HG03135 (cell line): Measurements from ENCODE around the gene NUDC.
"Not testable (repeated sequence)": the region's sequence is repeated elsewhere in the genome, so short reads cannot be mapped to it uniquely, and the experiment has no call there.

Experiments used
- ATAC-seq: cut with Tn5 transposase; IDR thresholded peaks from one replicate; pipeline ENCODE4 v1.9.1; 2021; ENCODE audit warnings: mild to moderate bottlenecking, moderate library complexity; ENCODE audit not compliant: unreplicated experiment

NUDC gene

DNA sequence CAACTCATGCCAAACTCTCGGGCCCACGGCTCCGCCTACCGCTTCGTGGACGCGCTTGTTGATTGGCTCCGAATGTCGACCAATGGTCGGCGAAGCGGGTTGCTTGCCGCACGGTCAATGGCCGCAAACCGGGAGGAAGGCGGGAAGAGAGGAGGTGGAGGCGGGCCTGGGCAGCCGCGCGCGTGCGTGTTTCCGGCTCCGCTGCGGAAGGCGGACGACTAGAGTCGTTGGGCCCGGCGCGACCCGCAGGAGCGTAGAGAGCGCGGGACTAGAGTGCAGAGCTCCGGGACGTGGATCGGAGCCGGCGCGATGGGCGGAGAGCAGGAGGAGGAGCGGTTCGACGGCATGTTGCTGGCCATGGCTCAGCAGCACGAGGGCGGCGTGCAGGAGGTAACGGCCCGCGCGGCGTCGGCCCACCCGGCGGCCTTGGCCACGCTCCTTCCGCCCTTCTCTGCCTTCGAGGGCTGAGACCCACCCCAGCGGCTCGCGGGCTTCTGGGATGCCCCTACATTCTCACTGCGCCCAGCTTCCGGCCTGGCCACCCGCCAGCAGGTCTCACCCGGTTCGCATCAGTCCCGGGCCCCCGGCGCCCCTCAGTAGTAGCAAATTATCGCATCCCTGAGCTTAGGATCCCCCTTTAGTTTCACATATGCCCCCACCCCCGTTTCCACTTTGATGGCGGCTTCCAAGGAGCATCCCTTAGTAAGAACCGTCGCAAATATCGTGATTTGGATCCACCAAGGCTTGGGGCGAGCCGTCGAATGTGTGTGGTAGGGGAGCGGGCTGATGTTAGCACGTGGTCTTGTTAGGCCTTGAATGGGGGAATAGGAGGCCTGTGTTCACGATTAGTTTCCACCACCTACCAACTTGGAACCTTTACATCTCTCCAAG, at the start of gene NUDC:
TSS of gene NUDC (plus strand) at position 204 of the 891 bp plus-strand sequence. CDS start at position 310, 106 bp downstream.
- peak; percentile 95 for ATAC-seq

DNA sequence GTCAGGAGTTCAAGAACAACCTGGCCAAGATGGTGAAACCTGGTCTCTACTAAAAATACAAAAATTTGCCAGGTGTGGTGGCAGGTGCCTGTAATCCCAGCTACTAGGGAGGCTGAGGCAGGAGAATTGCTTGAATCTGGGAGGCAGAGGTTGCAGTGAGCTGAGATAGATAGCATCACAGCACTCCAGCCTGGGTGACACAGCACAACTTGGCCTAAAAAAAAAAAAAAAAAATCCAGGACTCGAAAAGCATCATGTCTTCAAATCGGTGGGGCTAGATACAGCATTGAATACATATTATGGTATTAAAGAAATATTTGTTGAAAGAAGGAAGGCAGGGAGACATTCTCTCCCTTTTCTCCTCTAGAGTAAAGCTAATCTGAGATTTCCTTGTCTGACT, 48.4 kb upstream of the NUDC start:
- not testable (repeated sequence) for ATAC-seq

DNA sequence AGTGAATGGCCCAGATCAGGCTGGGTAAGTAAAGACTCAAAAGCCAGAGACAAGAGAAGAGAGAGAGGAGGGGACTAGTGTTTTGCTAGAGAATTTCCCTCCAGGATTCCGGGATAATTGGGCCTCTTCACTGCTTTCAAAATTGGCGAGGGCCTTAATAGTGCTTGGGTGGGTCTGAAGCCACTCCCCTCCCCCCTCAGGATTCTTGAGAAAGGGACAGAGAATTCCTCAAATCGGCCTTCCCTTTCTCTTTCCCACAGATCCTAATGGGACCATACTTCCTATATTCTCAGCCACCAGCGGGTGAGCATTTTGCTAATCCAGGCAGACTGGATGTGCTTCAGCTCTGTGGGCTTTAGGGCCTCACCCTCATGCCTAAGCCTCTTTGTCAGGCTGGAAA, 46.6 kb upstream of the NUDC start:
- no peak for ATAC-seq

DNA sequence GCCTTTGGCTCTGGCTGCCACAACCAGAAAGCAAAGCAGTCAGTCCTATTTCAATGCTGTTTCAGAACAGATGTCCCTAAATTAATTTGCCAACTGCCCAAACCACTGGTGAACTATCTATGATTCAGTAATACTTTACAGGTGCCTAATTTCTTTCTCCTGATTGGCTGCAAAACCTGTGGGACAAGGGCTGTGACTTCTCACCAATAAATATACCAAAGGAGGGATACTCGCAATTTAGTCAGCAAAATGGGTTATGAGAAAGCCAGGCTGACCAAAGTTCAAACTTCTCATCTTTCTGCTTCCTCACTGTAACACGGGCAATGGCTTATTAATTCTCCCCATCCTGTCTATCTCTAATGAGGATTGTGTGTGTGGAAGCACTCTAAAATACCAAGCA, 44.2 kb upstream of the NUDC start:
- no peak for ATAC-seq

DNA sequence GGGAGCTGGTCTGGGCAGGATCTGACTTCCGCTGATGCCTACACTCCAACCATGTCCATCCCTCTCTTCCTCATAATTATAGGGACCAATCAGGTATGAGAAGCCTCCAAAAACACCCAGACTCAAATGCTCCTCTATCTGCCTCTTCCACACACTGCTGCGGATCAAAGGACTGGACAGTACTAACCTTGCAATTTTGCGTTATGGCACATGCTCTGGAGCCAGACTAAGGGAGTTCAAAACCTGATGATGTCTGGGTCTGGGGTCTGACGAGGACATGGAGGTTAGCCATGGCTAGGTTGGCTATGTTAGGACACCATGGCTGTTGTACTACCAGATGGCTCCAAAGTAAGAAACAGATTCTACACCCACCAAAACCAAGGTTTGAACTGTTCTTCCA, 41.8 kb upstream of the NUDC start:
- no peak for ATAC-seq

DNA sequence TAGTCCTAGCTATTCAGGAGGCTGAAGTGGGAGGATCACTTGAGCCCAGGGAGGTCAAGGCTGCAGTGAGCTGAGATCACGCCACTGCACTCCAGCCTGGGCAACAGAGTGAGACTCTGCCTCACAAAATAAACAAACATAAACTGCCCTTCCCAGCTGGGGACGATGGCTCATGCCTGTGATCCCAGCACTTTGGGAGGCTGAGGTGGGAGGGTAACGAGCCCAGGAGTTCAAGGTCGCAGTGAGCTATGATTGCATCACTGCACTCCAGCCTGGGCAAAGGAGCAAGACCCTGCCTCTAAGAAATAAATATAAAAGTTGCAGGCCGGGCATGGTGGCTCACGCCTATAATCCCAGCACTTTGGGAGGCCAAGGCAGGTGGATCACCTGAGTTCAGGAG, 39.9 kb upstream of the NUDC start:
- not testable (repeated sequence) for ATAC-seq

DNA sequence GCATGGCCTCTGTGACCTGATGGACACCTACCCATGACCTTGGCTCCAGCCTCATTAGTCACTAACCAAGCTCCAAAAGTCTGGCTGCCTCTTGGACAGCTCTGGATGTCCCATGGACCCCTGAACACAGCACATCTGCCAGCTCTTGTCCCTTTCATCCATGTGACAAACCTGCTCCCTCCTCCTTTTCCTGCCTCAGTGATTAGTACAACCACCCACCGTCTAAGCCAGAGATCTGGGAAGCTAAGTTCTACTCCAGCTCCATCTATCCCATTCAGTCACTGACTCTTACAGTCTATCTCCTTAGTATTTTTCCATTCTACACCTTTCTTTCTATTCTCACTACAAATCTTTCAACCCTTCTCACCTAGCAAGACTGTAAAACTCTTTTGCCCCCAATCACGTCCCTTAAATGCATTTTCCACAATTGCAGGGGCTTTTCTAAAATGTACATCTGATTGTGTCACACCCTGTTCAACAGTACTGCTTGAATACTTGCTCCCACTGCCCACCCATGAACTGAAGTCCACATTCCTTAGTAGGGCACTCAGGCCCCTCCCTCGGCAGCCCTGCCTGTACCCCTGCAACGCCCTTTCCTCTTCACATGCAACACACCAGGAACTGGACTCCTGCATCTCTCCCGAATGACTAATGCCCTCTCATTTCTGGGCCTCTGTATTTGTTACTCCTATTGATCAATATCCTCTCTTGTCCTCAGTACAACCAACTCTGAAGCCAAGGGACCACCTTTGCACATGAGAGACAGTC, 38.7 kb upstream of the NUDC start:
- no peak for ATAC-seq

DNA sequence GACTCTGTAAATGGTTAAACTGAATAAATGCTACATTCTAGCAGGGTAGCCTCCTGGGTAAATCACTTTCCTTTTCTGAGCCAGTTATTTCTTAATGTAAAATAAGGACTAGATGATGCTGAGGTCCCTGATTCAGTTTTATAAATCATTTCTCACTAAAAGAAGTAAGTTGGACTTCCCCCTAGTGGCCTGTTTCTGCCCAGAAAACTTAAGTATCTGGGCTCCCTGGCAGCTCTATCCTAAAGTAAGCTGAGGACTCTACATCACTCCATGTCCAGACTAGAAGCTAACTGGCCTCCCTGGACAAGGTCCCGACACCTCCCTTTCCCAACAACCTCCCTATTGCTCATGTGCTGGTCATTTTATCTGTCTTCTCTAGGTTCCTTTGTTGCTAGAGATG, 34.4 kb upstream of the NUDC start:
- no peak for ATAC-seq

DNA sequence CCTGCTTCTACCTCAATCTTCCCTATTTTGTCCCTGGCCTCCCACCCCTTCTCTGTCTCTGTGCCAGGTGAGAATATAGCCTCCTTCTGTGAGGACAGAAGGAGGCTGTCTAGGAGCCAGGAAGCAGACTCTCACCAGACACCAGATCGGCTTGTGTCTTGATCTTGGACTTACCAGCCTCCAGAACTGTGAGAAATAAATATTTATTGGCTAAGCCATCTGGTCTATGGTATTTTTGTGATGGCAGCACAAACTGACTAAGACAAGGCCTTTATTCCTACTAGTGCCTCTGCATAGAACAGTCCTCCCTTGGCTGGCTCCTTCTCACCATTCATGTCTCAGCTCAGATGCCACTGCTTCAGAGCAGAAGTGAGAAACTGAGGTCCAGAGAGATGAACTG, 33.3 kb upstream of the NUDC start:
- ATAC-seq: no peak

DNA sequence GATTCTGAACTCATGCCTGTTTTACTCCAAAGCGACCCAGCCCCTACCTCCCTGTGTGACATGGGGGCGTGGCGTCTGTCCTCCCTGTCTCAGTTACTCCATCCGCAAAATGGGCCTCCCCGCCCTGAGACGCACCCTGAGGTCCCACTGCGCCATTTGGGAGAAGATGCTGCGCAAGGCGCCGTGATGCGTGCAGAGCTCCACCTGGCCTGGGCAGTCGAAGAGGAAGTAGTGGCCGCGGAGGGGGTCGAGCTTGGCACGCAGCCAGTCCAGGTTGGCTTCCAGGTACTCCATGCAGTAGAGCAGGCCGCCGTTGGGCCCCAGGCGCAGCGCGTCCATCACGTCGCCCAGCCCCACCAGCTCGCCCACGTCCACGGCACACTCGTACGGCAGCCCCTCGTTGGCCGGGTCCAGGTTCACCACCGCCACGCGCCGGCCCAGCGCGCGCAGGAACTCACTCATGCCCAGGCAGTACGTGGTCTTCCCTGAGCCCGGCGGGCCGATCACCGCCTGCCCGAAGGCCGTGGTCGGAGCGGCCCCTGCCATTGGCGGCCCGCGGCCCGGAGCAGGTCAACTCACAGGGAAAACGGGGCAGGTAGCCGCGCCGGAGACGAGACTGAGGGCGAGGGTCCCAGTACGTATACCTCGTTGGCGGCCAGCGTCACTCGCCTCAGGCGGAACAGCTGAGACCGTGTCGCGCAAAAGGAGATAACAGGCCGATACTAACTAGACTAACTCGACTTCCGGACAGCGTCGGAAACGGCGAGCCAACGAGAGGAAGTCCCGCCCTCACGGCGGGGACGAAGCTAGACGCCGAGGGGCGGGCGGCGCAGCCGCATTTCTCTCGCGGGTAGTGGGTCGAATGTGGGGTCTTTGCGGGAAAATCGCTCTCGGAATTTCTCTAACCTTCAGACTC, 31.7 kb upstream of the NUDC start, which contains the start of gene GPN2:
TSS of gene GPN2 (minus strand) at position 733 of the 916 bp plus-strand sequence. CDS start at position 546, 187 bp downstream.
- peak; percentile 83 for ATAC-seq

DNA sequence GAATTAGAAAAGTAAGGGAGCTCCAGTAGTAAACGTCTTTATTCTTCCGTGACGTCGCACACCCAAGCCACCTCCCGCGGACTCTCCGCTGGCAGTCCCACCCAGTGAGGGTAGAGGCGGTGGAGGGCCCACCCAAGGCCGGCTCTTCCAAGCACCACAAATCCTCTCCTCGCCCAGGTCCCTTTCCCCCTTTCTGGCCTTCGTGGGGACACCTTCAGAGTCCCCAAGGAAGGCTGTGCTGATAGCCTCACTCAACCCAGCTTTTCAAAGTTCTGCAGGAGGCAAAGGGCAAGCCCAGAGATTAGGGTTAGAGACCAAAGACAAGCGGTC, 31.1 kb upstream of the NUDC start:
- peak; percentile 25 for ATAC-seq

DNA sequence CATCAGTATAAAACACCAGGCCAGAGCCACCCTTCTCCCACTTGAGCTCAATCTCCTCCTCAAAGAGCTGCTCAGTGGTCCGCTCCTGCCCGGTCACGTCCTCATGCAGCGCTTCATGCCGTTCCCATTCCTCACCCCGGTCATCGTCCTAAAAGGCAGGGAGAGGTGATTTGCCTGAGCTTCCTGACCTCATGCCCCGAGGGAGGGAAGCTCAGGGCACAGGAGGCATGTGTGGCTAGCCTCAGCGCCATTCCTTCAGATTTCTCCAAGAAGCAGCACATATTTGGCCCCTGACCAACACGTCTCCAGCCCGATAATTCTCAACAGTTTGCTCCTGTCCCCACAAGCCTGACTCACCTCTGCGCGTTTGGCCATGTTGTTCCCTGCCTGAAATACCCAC, 27.3 kb upstream of the NUDC start:
- no peak for ATAC-seq

DNA sequence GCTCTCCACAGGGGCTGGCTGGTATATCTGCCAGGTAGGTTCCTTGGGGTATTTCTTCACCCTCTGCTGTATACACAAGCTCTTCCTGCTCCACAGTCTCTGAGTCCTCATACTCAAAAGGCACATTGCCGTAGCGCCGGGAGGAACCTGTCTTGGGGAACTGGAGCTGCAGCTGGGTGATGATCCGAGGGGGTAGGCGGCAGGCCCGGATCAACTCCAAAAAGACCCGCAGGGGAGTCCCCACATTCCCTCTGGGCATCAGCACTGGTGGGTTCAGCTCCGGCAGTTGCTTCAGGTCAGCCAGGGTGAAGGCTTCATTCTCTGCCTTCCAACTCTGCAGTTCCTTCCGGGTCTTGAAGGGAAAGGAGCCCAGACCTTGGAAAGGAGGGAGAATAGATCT, 24.2 kb upstream of the NUDC start:
- no peak for ATAC-seq

DNA sequence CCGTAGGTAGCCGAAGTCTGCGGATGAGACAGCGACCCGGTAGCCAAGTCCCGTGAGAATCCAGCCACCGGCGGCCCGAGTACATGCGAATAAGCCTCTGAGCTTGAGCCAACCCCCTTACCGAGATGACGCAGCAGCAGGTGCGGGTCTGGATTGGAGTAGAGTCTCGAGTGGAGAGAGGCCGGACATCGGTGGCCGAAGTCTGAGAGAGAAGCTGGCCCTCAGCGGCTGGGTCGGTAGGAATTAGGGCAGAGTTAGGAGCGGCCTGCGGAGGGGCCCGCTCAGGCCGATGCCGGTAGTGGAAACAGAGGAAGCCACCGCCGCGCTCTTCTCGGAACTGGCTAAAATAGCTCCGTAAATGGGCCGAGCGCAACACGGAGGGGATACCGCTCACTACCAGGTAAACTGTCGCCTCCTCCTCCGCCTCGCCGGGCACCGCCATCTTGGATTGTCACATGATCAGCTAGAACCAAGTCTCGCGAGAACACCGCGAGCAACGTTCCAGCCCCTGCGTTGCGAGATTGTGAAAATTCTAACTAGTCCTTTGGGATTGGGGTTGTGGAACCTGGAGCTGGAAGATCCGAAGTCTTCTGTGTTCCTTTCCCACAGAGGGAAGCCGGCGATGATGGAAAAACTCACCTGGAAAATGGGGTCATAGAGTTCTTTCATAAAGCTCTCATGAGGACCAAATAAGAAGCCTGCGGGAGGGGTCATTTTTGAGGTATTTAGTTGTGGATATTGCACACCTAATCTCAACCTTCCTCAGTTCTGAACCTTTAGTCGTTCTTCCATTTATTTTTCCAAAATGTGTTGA, 21.3 kb upstream of the NUDC start, which contains the start of gene GPATCH3:
TSS of gene GPATCH3 (minus strand) at position 467 of the 814 bp plus-strand sequence. CDS start at position 442, 25 bp downstream.
- ATAC-seq: peak; percentile 69

DNA sequence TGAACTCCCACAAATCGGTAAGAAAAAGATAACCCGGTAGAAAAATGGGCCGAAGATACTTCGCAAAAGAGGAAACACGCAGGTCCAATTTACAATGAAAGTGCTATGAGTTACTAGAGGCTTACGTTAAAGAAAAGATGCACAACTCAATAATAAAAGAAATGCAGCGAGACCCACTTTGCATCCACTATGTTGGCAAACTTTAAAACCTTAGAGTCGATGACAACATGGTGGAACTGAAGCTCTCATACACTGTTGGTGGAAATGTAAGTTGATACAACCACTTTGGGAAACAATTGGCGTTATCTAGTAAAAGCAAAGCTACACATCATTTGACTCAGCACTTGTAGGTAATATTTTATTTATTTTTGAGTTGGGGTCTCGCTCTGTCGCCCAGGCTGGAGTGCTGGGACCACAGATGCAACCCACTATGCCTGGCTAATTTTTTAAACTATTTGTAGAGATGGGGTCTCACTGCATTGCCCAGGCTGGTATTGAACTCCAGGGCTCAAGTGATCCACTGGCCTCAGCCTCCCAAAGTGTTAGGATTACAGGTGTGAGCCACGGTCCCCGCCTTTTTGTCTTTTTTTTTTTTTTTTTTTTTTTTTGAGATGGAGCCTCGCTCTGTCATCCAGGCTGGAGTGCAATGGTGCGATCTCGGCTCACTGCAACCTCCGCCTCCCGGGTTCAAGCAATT, 20.6 kb upstream of the NUDC start:
- ATAC-seq: no peak

DNA sequence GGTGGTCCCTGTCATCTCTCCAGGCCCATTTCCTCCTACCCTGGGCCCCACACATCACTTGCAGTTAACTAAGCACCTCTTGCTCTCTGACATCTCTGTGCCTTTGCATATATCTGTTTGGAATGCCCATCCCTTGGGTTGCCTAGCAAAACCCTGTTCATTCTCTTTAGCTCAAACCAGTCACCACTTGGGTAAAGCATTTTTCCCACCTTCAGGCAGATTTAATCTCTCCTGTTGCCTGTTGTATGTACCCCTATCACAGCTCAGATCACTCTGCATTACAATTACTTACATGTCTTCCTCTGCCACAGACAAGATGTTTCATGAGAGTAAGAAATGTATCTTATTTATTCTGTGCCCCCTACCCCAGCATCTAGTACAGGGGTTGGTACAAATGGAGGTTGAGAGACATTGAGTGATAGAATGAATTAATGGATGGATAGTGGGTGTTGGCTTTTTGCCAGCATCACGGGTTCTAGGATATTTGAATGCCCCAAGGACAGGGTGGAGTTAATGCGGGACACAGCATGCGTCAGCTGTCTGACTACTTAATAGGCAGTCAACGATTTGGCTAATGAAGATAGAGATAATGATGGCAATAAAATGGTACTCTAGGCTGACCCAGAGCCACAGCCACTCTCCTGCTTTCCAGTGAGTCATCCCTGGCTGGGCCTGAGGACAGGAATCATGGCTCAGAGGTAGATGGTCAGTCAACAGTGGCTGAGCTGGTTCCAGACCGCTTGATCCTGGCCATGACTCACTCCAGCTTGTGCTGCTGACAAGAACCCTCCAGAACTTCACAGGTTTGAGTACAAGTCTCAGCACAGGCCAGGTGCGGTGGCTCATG, 14.2 kb upstream of the NUDC start:
- no peak for ATAC-seq

DNA sequence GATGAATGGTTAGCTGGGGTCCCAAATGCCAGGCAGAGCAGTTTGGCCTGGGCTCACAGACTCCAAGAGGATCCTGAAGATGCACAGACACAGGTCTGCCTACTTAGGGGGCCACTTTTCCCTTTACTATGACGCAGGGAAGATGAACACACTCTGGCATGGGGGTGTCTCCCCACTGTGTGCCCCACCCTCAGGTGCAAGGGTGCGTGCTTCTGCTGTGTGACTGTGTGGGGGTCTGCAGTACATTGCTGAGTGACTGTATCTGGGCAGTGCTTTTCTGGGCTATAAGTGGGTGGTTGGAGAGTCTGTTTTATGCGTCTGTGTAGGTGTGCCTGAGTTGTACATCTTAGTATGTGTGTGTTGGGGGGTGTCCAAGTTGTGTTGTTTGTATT, 11.6 kb upstream of the NUDC start:
- ATAC-seq: no peak

DNA sequence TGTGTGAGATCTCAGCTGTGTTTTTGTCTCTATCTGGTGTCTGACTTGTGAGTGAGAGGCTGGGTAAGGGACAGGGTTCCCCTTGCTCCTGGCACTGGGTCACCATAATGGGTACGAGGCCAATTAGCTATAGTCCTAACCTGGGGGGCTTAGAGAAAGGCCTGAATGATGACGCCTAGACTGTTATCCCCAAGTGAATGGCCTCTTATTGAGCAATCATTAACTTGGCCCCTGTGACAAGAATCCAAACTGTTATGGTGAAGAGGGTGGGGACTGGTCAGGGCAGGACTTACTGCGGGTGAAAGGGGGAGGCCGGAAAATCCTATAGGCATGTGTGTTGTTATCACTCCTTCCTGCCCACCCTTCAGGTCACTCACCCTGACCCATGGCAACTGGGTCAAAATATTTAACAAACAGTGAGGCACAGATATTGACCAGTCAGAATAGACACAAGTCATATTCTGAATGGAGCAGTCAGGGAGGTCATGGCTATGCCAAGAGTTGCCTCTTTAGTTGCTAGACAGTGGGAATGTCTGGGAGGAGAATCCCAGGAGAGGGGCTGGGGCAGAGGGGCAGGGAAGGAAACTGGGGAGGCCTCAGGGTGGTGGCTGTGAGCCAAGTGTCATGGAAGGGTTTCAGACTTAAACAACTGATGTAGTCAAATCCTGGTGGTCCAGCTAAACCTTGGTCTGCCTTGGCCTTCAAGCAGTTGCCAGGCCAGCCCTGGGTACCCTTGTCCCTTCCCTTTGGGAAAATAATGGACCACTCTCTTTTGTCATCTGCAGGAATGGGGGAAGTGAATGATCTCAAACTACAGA, 11.0 kb upstream of the NUDC start:
- ATAC-seq: no peak
